PC-9 (cell line): ENCODE data around the gene ZMPSTE24. TPM values are rescaled to one million over a fixed set of nuclear protein-coding genes. Genes with fewer than 3 reads are reported as not detected.
"Not testable (repeated sequence)": the region's sequence is repeated elsewhere in the genome, so short reads cannot be mapped to it uniquely, and the experiment has no call there.

Source experiments
- BruUV-seq: library from RNA; stranded (reverse); fragments of 400-500 nt; replicated peaks from 2 replicates; lab custom pipeline; 2021; lab: Mats Ljungman, UMichigan
- CTCF ChIA-PET: fragments of 300-600 bp; sonication (Branson Sonifier 250); formaldehyde crosslinking; loops from one replicate; lab custom pipeline; 2022; ENCODE audit warnings: antibody characterized with exemption; lab: Charles Lee
- POLR2A ChIA-PET: fragments of 300-600 bp; sonication (Branson Sonifier 250); formaldehyde crosslinking; loops from one replicate; lab custom pipeline; 2022; ENCODE audit warnings: antibody characterized with exemption; ENCODE audit not compliant: unreplicated experiment; lab: Charles Lee
- DNase-seq, 2 experiments: peaks; one replicate each; pipeline versions ENCODE4 v3.0.0 to v3.0.0-alpha.2; 2015 to 2022; ENCODE audit warnings: mixed read lengths in 1 of 2
- H2AFZ ChIP-seq: fragments of 200-600 bp; sonication (generic); 2 replicates; pipeline ENCODE4 v1.8.1; 2017; ENCODE audit warnings: antibody characterized with exemption
- H3F3A ChIP-seq: fragments of 200-600 bp; sonication (generic); 2 replicates; pipeline ENCODE4 v1.8.1; 2017; ENCODE audit warnings: antibody characterized with exemption, mild to moderate bottlenecking, low read depth; ENCODE audit not compliant: insufficient read depth
- H3K27ac ChIP-seq: fragments of 200-600 bp; sonication (generic); 2 replicates; pipeline ENCODE4 v1.6.1; 2016; ENCODE audit warnings: mixed run types
- H3K27me3 ChIP-seq: fragments of 200-600 bp; sonication (generic); 2 replicates; pipeline ENCODE4 v1.6.1; 2016; ENCODE audit warnings: low read depth, mixed run types; ENCODE audit not compliant: insufficient read depth
- H3K36me3 ChIP-seq: fragments of 200-600 bp; sonication (generic); 2 replicates; pipeline ENCODE4 v1.6.1; 2016; ENCODE audit warnings: low read depth, mixed run types
- H3K4me1 ChIP-seq: fragments of 200-600 bp; sonication (generic); replicated peaks from 2 replicates; pipeline ENCODE4 v1.6.1; 2016; ENCODE audit warnings: mixed run types; ENCODE audit not compliant: insufficient read depth
- H3K4me2 ChIP-seq: fragments of 200-600 bp; sonication (generic); 2 replicates; pipeline ENCODE4 v1.6.1; 2017; ENCODE audit warnings: mixed run types
- H3K4me3 ChIP-seq: fragments of 200-600 bp; sonication (generic); 2 replicates; pipeline ENCODE4 v1.6.1; 2016; ENCODE audit warnings: mixed run types
- H3K79me2 ChIP-seq: fragments of 200-600 bp; sonication (generic); 2 replicates; pipeline ENCODE4 v1.6.1; 2017; ENCODE audit warnings: low read depth, mixed run types
- H3K9me2 ChIP-seq: fragments of 200-600 bp; sonication (generic); 2 replicates; pipeline ENCODE4 v1.8.1; 2017; ENCODE audit warnings: mild to moderate bottlenecking; ENCODE audit not compliant: insufficient read depth
- H3K9me3 ChIP-seq: fragments of 200-600 bp; sonication (generic); 2 replicates; pipeline ENCODE4 v1.8.1; 2016; ENCODE audit warnings: low read depth; ENCODE audit not compliant: insufficient read depth
- H4K20me1 ChIP-seq: fragments of 200-600 bp; sonication (generic); 2 replicates; pipeline ENCODE4 v1.8.1; 2017; ENCODE audit not compliant: insufficient read depth
- CTCF ChIP-seq: fragments of 200-600 bp; sonication (generic); conservative IDR thresholded peaks from 2 replicates; pipeline ENCODE4 v1.6.1; 2017; ENCODE audit warnings: mixed run types, antibody characterized with exemption, mild to moderate bottlenecking, moderate library complexity
- EZH2 ChIP-seq: fragments of 200-600 bp; sonication (generic); IDR thresholded peaks from 2 replicates; pipeline ENCODE4 v1.8.0; 2017; ENCODE audit warnings: antibody characterized with exemption, low read depth
- intact Hi-C: fragments of 100-400 bp; cut with micrococcal nuclease; formaldehyde crosslinking; loops from one replicate; pipeline ENCODE4 v1.10.0; 2022; ENCODE audit not compliant: unreplicated experiment
- total RNA-seq: library from RNA; stranded (reverse); gene quantifications from 2 replicates; pipeline ENCODE4 v1.2.3, GENCODE V29; 2021

Gene ZMPSTE24
- total RNA-seq, 1 experiment from 2014 or later = 55.8 TPM

GRCh38 chr1:40218333-40218732, 39.7 kb upstream of the ZMPSTE24 start:
- H3K36me3 ChIP-seq = peaks cover 21% of the 10 kb centered on the region; the same call in 1 of the 2 replicates
- H3F3A ChIP-seq = peaks cover 14% of the 10 kb centered on the region
- H3K4me3 ChIP-seq = no peak overlapping the region
- ChIA-PET POLR2A (no interaction called here), CTCF (no interaction called here)
- H3K4me2 ChIP-seq = no peak overlapping the region
- TF ChIP-seq EZH2 = no peak
- TF ChIP-seq CTCF = no peak
- intact Hi-C loops = no loop called here
- H4K20me1 ChIP-seq = 0 out of 2 replicates have a peak, but pooled peaks cover 3% of the 10 kb centered on the region
- no peaks in the 10 kb centered on the region; the same call in 1 of the 2 replicates for H3K79me2 ChIP-seq
- no peaks in the 10 kb centered on the region for H3K9me2 ChIP-seq
- DNase-seq = no peak
- no peaks in the 10 kb centered on the region for H3K27me3 ChIP-seq
- peak overlapping the region; percentile 19; the same call in 1 of the 2 replicates for H3K27ac ChIP-seq
- no TSS peak for BruUV-seq
- no peaks in the 10 kb centered on the region for H3K9me3 ChIP-seq
- no peak overlapping the region for H2AFZ ChIP-seq
- H3K4me1 ChIP-seq = no peaks in the 10 kb centered on the region

GRCh38 chr1:40221471-40221905, 36.5 kb upstream of the ZMPSTE24 start:
- H2AFZ ChIP-seq, DNase-seq, POLR2A ChIA-PET, H3K9me2 ChIP-seq, BruUV-seq, H3K9me3 ChIP-seq, H3K27ac ChIP-seq, H3K4me2 ChIP-seq, H3K4me1 ChIP-seq, H3F3A ChIP-seq, H3K79me2 ChIP-seq, H4K20me1 ChIP-seq, intact Hi-C loops, H3K27me3 ChIP-seq, H3K4me3 ChIP-seq: not testable (repeated sequence)
- peaks cover 17% of the 10 kb centered on the region; the same call in 1 of the 2 replicates for H3K36me3 ChIP-seq
- CTCF ChIA-PET = interaction anchor here (0.6 kb wide), 1 partner anchor 78 kb away, joined by 3 read pairs; no protein-coding TSS in a partner anchor

- 0 out of 2 replicates have a peak, but pooled peaks cover 7% of the 10 kb centered on the region for H4K20me1 ChIP-seq
- intact Hi-C loops = no loop called here
- CTCF ChIA-PET = no interaction called here
- POLR2A ChIA-PET = no interaction called here
- no peaks in the 10 kb centered on the region; the same call in none of the 2 replicates for H3K79me2 ChIP-seq
- H3K4me2 ChIP-seq = no peak overlapping the region
- no peaks in the 10 kb centered on the region for H3K27me3 ChIP-seq
- DNase-seq = no peak
- no peak for TF ChIP-seq EZH2
- no peak for TF ChIP-seq CTCF
- no peaks in the 10 kb centered on the region for H3K4me1 ChIP-seq
- no peak overlapping the region for H2AFZ ChIP-seq
- no peak overlapping the region for H3K27ac ChIP-seq
- peaks cover 5% of the 10 kb centered on the region for H3F3A ChIP-seq
- BruUV-seq = no TSS peak
- peaks cover 16% of the 10 kb centered on the region; the same call in 1 of the 2 replicates for H3K36me3 ChIP-seq
- H3K9me3 ChIP-seq = no peaks in the 10 kb centered on the region
- H3K4me3 ChIP-seq = no peak overlapping the region
- no peaks in the 10 kb centered on the region for H3K9me2 ChIP-seq
Observed at GRCh38 chr1:40221977-40222772, 35.9 kb upstream of the ZMPSTE24 start.
